ENCODE measurements around the gene ZNF90.

- TF ChIP-seq, protein P1, sequence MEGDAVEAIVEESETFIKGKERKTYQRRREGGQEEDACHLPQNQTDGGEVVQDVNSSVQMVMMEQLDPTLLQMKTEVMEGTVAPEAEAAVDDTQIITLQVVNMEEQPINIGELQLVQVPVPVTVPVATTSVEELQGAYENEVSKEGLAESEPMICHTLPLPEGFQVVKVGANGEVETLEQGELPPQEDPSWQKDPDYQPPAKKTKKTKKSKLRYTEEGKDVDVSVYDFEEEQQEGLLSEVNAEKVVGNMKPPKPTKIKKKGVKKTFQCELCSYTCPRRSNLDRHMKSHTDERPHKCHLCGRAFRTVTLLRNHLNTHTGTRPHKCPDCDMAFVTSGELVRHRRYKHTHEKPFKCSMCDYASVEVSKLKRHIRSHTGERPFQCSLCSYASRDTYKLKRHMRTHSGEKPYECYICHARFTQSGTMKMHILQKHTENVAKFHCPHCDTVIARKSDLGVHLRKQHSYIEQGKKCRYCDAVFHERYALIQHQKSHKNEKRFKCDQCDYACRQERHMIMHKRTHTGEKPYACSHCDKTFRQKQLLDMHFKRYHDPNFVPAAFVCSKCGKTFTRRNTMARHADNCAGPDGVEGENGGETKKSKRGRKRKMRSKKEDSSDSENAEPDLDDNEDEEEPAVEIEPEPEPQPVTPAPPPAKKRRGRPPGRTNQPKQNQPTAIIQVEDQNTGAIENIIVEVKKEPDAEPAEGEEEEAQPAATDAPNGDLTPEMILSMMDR (IDR thresholded peaks at IDR 0.05; ENCODE audit: low read depth, low read length, missing input control): no peak
- TF ChIP-seq GABPA (IDR thresholded peaks at IDR 0.05 in 1 of 2, conservative IDR thresholded peaks at IDR 0.05 in 1 of 2): no peak
- no peak for TF ChIP-seq MAX (IDR thresholded peaks at IDR 0.05)
- no peak for TF ChIP-seq EGR1 (IDR thresholded peaks at IDR 0.05; ENCODE audit: low read depth in 2 of 2)
- TF ChIP-seq TAF1 (conservative IDR thresholded peaks at IDR 0.05): no peak
Measured at GRCh38 chr19:20164456-20164855, 86.7 kb downstream of the ZNF90 start.
